H1 (cell line): Measurements from ENCODE around the gene CHD9. TPM values are rescaled to one million over a fixed set of nuclear protein-coding genes. Genes with fewer than 3 reads are reported as not detected.

Experiments
- CTCF ChIA-PET: fragments of 300-600 bp; sonication (Branson Sonifier 250); formaldehyde crosslinking; loops from one replicate; lab custom pipeline; 2021; ENCODE audit not compliant: partially characterized antibody; lab: Charles Lee
- POLR2A ChIA-PET: fragments of 300-600 bp; sonication (Branson Sonifier 250); formaldehyde crosslinking; loops from one replicate; lab custom pipeline; 2021; ENCODE audit warnings: inconsistent platforms; ENCODE audit not compliant: partially characterized antibody; lab: Charles Lee
- DNase-seq, 2 experiments: peaks; one replicate each; pipeline versions ENCODE4 v3.0.0 to v3.0.0-alpha.2; 2010 to 2022; ENCODE audit warnings: low spot score in 2 of 2, low read depth in 1 of 2, mixed read lengths in 1 of 2
- FAIRE-seq: peaks from 2 replicates; lab custom pipeline; 2011; peaks lifted over from hg19 to GRCh38; lab: Jason Lieb, UNC
- H2AFZ ChIP-seq: 2 replicates; pipeline ENCODE4 v1.8.1; 2012; ENCODE audit warnings: low read length, inconsistent platforms
- H2AK5ac ChIP-seq: 2 replicates; pipeline ENCODE4 v1.6.1; 2013; ENCODE audit warnings: low read depth, low read length
- H2BK120ac ChIP-seq: replicated peaks from 2 replicates; pipeline ENCODE3; 2013; ENCODE audit warnings: low read depth, low read length, inconsistent platforms
- H2BK12ac ChIP-seq: 2 replicates; pipeline ENCODE4 v1.6.1; 2013; ENCODE audit warnings: low read depth, low read length
- H2BK15ac ChIP-seq: 2 replicates; pipeline ENCODE4 v1.6.1; 2013; ENCODE audit warnings: low read length
- H2BK20ac ChIP-seq: 2 replicates; pipeline ENCODE4 v1.6.1; 2013; ENCODE audit warnings: low read length
- H2BK5ac ChIP-seq: 2 replicates; pipeline ENCODE4 v1.6.1; 2013; ENCODE audit warnings: low read depth, low read length
- H3K14ac ChIP-seq: 2 replicates; pipeline ENCODE4 v1.6.1; 2013; ENCODE audit warnings: inconsistent platforms; ENCODE audit not compliant: insufficient read length
- H3K18ac ChIP-seq: 2 replicates; pipeline ENCODE4 v1.6.1; 2013; ENCODE audit warnings: low read length; ENCODE audit errors: extremely low read depth
- H3K23ac ChIP-seq: 2 replicates; pipeline ENCODE4 v1.6.1; 2013; ENCODE audit warnings: inconsistent platforms; ENCODE audit not compliant: insufficient read length
- H3K23me2 ChIP-seq: 2 replicates; pipeline ENCODE4 v1.6.1; 2013; ENCODE audit warnings: low read depth, low read length
- H3K27ac ChIP-seq: 2 replicates; pipeline ENCODE4 v1.6.1; 2011; ENCODE audit warnings: low read depth, low read length, inconsistent platforms
- H3K27me3 ChIP-seq, 4 experiments: replicated peaks in 1 of 4; 1 replicate in 1 of 4; 2 replicates in 3 of 4; pipeline versions ENCODE4 v1.6.1 to v1.8.1; 2011 to 2013; ENCODE audit warnings: low read length in 3 of 4, mild to moderate bottlenecking in 3 of 4, inconsistent platforms in 2 of 4, mixed read lengths in 2 of 4, moderate library complexity in 1 of 4; ENCODE audit not compliant: control insufficient read depth in 3 of 4, insufficient read depth in 3 of 4; ENCODE audit errors: extremely low read depth in 1 of 4
- H3K36me3 ChIP-seq, 4 experiments: 2 replicates each; pipeline versions ENCODE4 v1.6.1 to v1.8.1; 2011 to 2013; ENCODE audit warnings: mild to moderate bottlenecking in 4 of 4, low read length in 3 of 4, moderate library complexity in 2 of 4, control low read depth in 1 of 4, inconsistent platforms in 1 of 4; ENCODE audit not compliant: insufficient read depth in 4 of 4, control insufficient read depth in 2 of 4
- H3K4ac ChIP-seq: replicated peaks from 2 replicates; pipeline ENCODE3; 2013; ENCODE audit warnings: low read length, low read depth, mixed read lengths, inconsistent platforms; ENCODE audit not compliant: insufficient read length
- H3K4me1 ChIP-seq, 4 experiments: replicated peaks in 1 of 4; 1 replicate in 1 of 4; 2 replicates in 3 of 4; pipeline versions ENCODE4 v1.6.1 to v1.8.1; 2011 to 2013; ENCODE audit warnings: low read length in 3 of 4, inconsistent platforms in 2 of 4, mixed read lengths in 1 of 4; ENCODE audit not compliant: insufficient read depth in 4 of 4, control insufficient read depth in 3 of 4
- H3K4me2 ChIP-seq, 2 experiments: 2 replicates each; pipeline versions ENCODE4 v1.6.1 to v1.8.1; 2011 to 2013; ENCODE audit warnings: low read depth in 2 of 2, low read length in 2 of 2, control low read depth in 1 of 2, inconsistent platforms in 1 of 2, mild to moderate bottlenecking in 1 of 2; ENCODE audit not compliant: insufficient read depth in 1 of 2
- H3K4me3 ChIP-seq, 4 experiments: fragments of 200-600, 300-600 bp in 1 of 4; sonication (generic), shearing (Covaris generic), sonication (Bioruptor Twin) in 1 of 4; 2 replicates each; pipeline versions ENCODE4 v1.5.1 to v1.8.1; 2011 to 2016; ENCODE audit warnings: low read length in 4 of 4, low read depth in 3 of 4, control low read depth in 2 of 4, inconsistent platforms in 2 of 4, mild to moderate bottlenecking in 2 of 4, mixed read lengths in 1 of 4, moderate library complexity in 1 of 4; ENCODE audit not compliant: insufficient read depth in 2 of 4; ENCODE audit errors: extremely low read depth in 1 of 4
- H3K56ac ChIP-seq: replicated peaks from 2 replicates; pipeline ENCODE3; 2013; ENCODE audit warnings: low read depth, mild to moderate bottlenecking, mixed read lengths, low read length, inconsistent platforms; ENCODE audit not compliant: insufficient read length
- H3K79me1 ChIP-seq: 2 replicates; pipeline ENCODE4 v1.6.1; 2013; ENCODE audit warnings: low read depth, low read length, control low read depth
- H3K79me2 ChIP-seq, 2 experiments: 2 replicates each; pipeline versions ENCODE4 v1.6.1 to v1.8.1; 2012 to 2013; ENCODE audit warnings: low read length in 2 of 2, mild to moderate bottlenecking in 2 of 2, inconsistent platforms in 1 of 2; ENCODE audit not compliant: insufficient read depth in 2 of 2, control insufficient read depth in 1 of 2
- H3K9ac ChIP-seq, 4 experiments: replicated peaks in 1 of 4; 1 replicate in 1 of 4; 2 replicates in 3 of 4; pipeline versions ENCODE4 v1.6.1 to v1.8.1; 2011 to 2013; ENCODE audit warnings: low read depth in 3 of 4, low read length in 3 of 4, control low read depth in 2 of 4, mild to moderate bottlenecking in 2 of 4, moderate library complexity in 2 of 4, inconsistent platforms in 1 of 4; ENCODE audit errors: extremely low read depth in 1 of 4
- H3K9me3 ChIP-seq, 2 experiments: 2 replicates each; pipeline versions ENCODE4 v1.6.1 to v1.8.1; 2012 to 2013; ENCODE audit warnings: mild to moderate bottlenecking in 2 of 2, moderate library complexity in 2 of 2, control low read depth in 1 of 2, inconsistent platforms in 1 of 2, low read depth in 1 of 2, low read length in 1 of 2, mixed read lengths in 1 of 2; ENCODE audit not compliant: insufficient read depth in 2 of 2
- H4K20me1 ChIP-seq, 2 experiments: replicated peaks in 1 of 2; 2 replicates each; pipeline versions ENCODE3 to v1.8.1; 2011 to 2013; ENCODE audit warnings: inconsistent platforms in 2 of 2, low read length in 2 of 2, mild to moderate bottlenecking in 1 of 2; ENCODE audit not compliant: insufficient read depth in 2 of 2, control insufficient read depth in 1 of 2
- H4K5ac ChIP-seq: 2 replicates; pipeline ENCODE4 v1.6.1; 2013; ENCODE audit warnings: low read length, low read depth, mixed read lengths, inconsistent platforms; ENCODE audit not compliant: insufficient read length
- H4K8ac ChIP-seq: 2 replicates; pipeline ENCODE4 v1.8.0; 2013; ENCODE audit warnings: mild to moderate bottlenecking, moderate library complexity, low read length, inconsistent platforms; ENCODE audit not compliant: insufficient read depth; ENCODE audit errors: extremely low read depth
- H4K91ac ChIP-seq: replicated peaks from 2 replicates; pipeline ENCODE3; 2013; ENCODE audit warnings: low read length, mixed read lengths, inconsistent platforms; ENCODE audit not compliant: insufficient read length
- ASH2L ChIP-seq: fragments of 200-600, 300-600 bp; sonication (generic); IDR thresholded peaks from one replicate; pipeline ENCODE4 v1.7.1; 2017; ENCODE audit warnings: low read length
- ATF3 ChIP-seq: IDR thresholded peaks from 2 replicates; pipeline ENCODE4 v1.6.1; 2011; ENCODE audit warnings: low read depth, mild to moderate bottlenecking, low read length; ENCODE audit not compliant: insufficient read depth
- BCL11A ChIP-seq, 2 experiments: IDR thresholded peaks; one replicate each; pipeline ENCODE4 v1.6.1; 2011; ENCODE audit warnings: low read depth in 2 of 2, low read length in 2 of 2, mild to moderate bottlenecking in 2 of 2
- CHD2 ChIP-seq: IDR thresholded peaks from 2 replicates; pipeline ENCODE4 v1.6.1; 2012; ENCODE audit warnings: low read length, improper control_type of control experiment
- CREB1 ChIP-seq: IDR thresholded peaks from 2 replicates; pipeline ENCODE4 v1.6.1; 2012; ENCODE audit warnings: inconsistent platforms
- FOSL1 ChIP-seq: IDR thresholded peaks from 2 replicates; pipeline ENCODE4 v1.6.1; 2011; ENCODE audit warnings: mild to moderate bottlenecking, low read depth, low read length, moderate library complexity; ENCODE audit not compliant: insufficient read depth
- GABPA ChIP-seq: IDR thresholded peaks from 2 replicates; pipeline ENCODE4 v1.6.1; 2011; ENCODE audit warnings: mild to moderate bottlenecking, low read length, moderate library complexity, borderline replicate concordance; ENCODE audit not compliant: insufficient read depth
- GTF2F1 ChIP-seq: IDR thresholded peaks from 2 replicates; pipeline ENCODE4 v1.6.1; 2012; ENCODE audit warnings: low read depth, low read length, improper control_type of control experiment, borderline replicate concordance
- KDM1A ChIP-seq: fragments of 200-600, 300-600 bp; sonication (generic); IDR thresholded peaks from 2 replicates; pipeline ENCODE4 v1.7.1; 2016; ENCODE audit warnings: mild to moderate bottlenecking, low read length, borderline replicate concordance
- PHF8 ChIP-seq: fragments of 200-600 bp; sonication (generic); conservative IDR thresholded peaks from 2 replicates; pipeline ENCODE4 v1.7.1; 2012; ENCODE audit warnings: low read depth, mild to moderate bottlenecking, inconsistent platforms, low read length, moderate library complexity
- RAD21 ChIP-seq, 2 experiments: IDR thresholded peaks in 1 of 2; conservative IDR thresholded peaks in 1 of 2; 2 replicates each; pipeline ENCODE4 v1.6.1; 2011; ENCODE audit warnings: low read depth in 2 of 2, low read length in 2 of 2, improper control_type of control experiment in 1 of 2, inconsistent platforms in 1 of 2, mild to moderate bottlenecking in 1 of 2, moderate library complexity in 1 of 2
- SIRT6 ChIP-seq: IDR thresholded peaks from one replicate; pipeline ENCODE4 v1.7.1; 2012; ENCODE audit warnings: low read length, inconsistent platforms
- SRF ChIP-seq: IDR thresholded peaks from 2 replicates; pipeline ENCODE4 v1.6.1; 2011; ENCODE audit warnings: mild to moderate bottlenecking, low read depth, low read length, moderate library complexity
- YY1 ChIP-seq: IDR thresholded peaks from 2 replicates; pipeline ENCODE4 v1.6.1; 2011; ENCODE audit warnings: low read depth, mild to moderate bottlenecking, low read length
- WGBS, 2 experiments: shearing (Covaris generic) in 1 of 2; methylation state at CpG; one replicate each; pipeline versions ENCODE4 v1.1.6 to v1.1.7; 2013 to 2015; ENCODE audit warnings: low lambda C conversion rate in 2 of 2, mixed read lengths in 2 of 2, inconsistent platforms in 1 of 2, low coverage in 1 of 2, missing lambda C conversion rate in 1 of 2; ENCODE audit not compliant: insufficient replicate concordance in 2 of 2, insufficient coverage in 1 of 2, insufficient read length in 1 of 2; ENCODE audit errors: extremely low coverage in 1 of 2, missing lambda C conversion rate in 1 of 2; 5-methylcytosine and 5-hydroxymethylcytosine counted together
- polyA plus RNA-seq, 7 experiments: library from polyadenylated mRNA; depleted of rRNA in 3 of 7; stranded (reverse) in 5 of 7; unstranded in 2 of 7; fragments of >200 nt in 5 of 7; fragments of 200-250 nt in 2 of 7; gene quantifications; 1 replicate in 5 of 7; 2 replicates in 1 of 7; 4 replicates in 1 of 7; pipeline versions ENCODE4 v1.2.1 to v1.2.3, GENCODE V29; 2011 to 2013; ENCODE audit warnings: missing spikeins in 2 of 7, mixed read lengths in 2 of 7
- total RNA-seq: library from RNA; stranded (reverse); fragmentation: NEBNext Ultra II Directional; extraction: Animal tissue kit (Norgen Biotek cat#: 25700); gene quantifications from 2 replicates; pipeline ENCODE4 v1.2.1, GENCODE V29; 2021

The CHD9 gene
- total and polyA plus RNA-seq, 2 of the 8 experiments (the other 6 are each of a cell fraction or from before 2014, with no cell fraction given) = 9.9 to 32.4 TPM

GRCh38 chr16:53261276-53261675 lies 206.5 kb downstream of the CHD9 start:
- no peak overlapping the region for H2AK5ac ChIP-seq
- no peak overlapping the region for H3K18ac ChIP-seq
- no peaks in the 10 kb centered on the region for H3K79me1 ChIP-seq
- H2BK120ac ChIP-seq = no peak overlapping the region
- H3K4me1 ChIP-seq = no peaks in the 10 kb centered on the region
- no peaks in the 10 kb centered on the region for H3K23me2 ChIP-seq
- no peak overlapping the region for H2AFZ ChIP-seq
- H3K9ac ChIP-seq = no peak overlapping the region
- no peak overlapping the region for H3K23ac ChIP-seq
- H3K36me3 ChIP-seq = peaks cover 4 to 67% (median 31%) of the 10 kb centered on the region in 4 experiments
- H3K4ac ChIP-seq = no peak overlapping the region
- no peak overlapping the region for H3K56ac ChIP-seq
- no peak overlapping the region for H2BK15ac ChIP-seq
- H3K79me2 ChIP-seq = no peaks in the 10 kb centered on the region
- no peak for FAIRE-seq
- H4K8ac ChIP-seq = no peak overlapping the region
- H3K27me3 ChIP-seq = no peaks in the 10 kb centered on the region
- 100% methylated on average over 1 of the region's 2 CpGs; no CpG with 5 or more reads in 1 of the 2 experiments for WGBS, 2 experiments
- no peak overlapping the region for H2BK20ac ChIP-seq
- H3K27ac ChIP-seq = no peak overlapping the region
- no peak overlapping the region for H3K4me3 ChIP-seq
- no peak overlapping the region for H2BK12ac ChIP-seq
- H4K91ac ChIP-seq = no peak overlapping the region
- ChIA-PET POLR2A (no interaction called here), CTCF (no interaction called here)
- no peak overlapping the region for H3K14ac ChIP-seq
- H3K4me2 ChIP-seq = no peak overlapping the region
- peaks cover 0 to 2% of the 10 kb centered on the region in 2 experiments for H4K20me1 ChIP-seq
- H3K9me3 ChIP-seq = 0 out of 4 replicates have a peak, but pooled peaks cover 0 to 3% of the 10 kb centered on the region in 2 experiments
- H4K5ac ChIP-seq = no peak overlapping the region
- no peak overlapping the region for H2BK5ac ChIP-seq
- DNase-seq = no peak
- TF ChIP-seq ATF3 (no peak), ASH2L (no peak), RAD21 (IDR thresholded peaks at IDR 0.05 in 1 of 2, conservative IDR thresholded peaks at IDR 0.05 in 1 of 2; ENCODE audit: low read depth in 2 of 2, low read length in 2 of 2) (no peak), FOSL1 (no peak), BCL11A (IDR thresholded peaks at IDR 0.05; ENCODE audit: low read depth in 2 of 2, low read length in 2 of 2) (no peak), KDM1A (no peak), PHF8 (no peak), SIRT6 (no peak), SRF (no peak), CREB1 (no peak), GTF2F1 (no peak), CHD2 (no peak), YY1 (no peak), GABPA (no peak)
